Upper lobe of right lung (tissue), 1 donor: ENCODE measurements around the gene TEKT5. TPM values are rescaled to one million over a fixed set of nuclear protein-coding genes. Genes with fewer than 3 reads are reported as not detected.

Experiments
- ATAC-seq: fragments of 200-7000 bp; cut with Tn5 transposase; one replicate; pipeline ENCODE4 v1.9.1; 2020; ENCODE audit warnings: mild to moderate bottlenecking, moderate library complexity
- DNase-seq: peaks from one replicate; pipeline ENCODE4 v3.0.0-alpha.2; 2020
- H3K27ac ChIP-seq: fragments of 200-600 bp; one replicate; pipeline ENCODE4 v1.8.0; 2022
- H3K27me3 ChIP-seq: fragments of 200-600 bp; one replicate; pipeline ENCODE4 v1.8.0; 2022; ENCODE audit warnings: mild to moderate bottlenecking
- H3K36me3 ChIP-seq: fragments of 200-600 bp; one replicate; pipeline ENCODE4 v1.8.0; 2022
- H3K4me1 ChIP-seq: fragments of 200-600 bp; one replicate; pipeline ENCODE4 v1.8.0; 2022
- H3K4me3 ChIP-seq: fragments of 200-600 bp; one replicate; pipeline ENCODE4 v1.8.0; 2022; ENCODE audit warnings: mild to moderate bottlenecking
- H3K9me3 ChIP-seq: fragments of 200-600 bp; one replicate; pipeline ENCODE4 v1.8.0; 2022
- CTCF ChIP-seq: fragments of 200-600 bp; IDR thresholded peaks from one replicate; pipeline ENCODE4 v1.8.0; 2022; ENCODE audit warnings: antibody characterized with exemption
- intact Hi-C: fragments of 100-400 bp; cut with DNase I; formaldehyde crosslinking; loops from one replicate; pipeline ENCODE4 v1.11.0; 2022
- total RNA-seq: library from RNA; stranded (reverse); fragmentation: NEBNext Ultra II Directional; extraction: Animal tissue kit (Norgen Biotek cat#: 25700); gene quantifications from one replicate; pipeline ENCODE4 v1.2.1, GENCODE V29; 2021
- donor health status: DM: no; HTN: yes; CAD: no; lungs with severe emphysema.

TEKT5 gene
- total RNA-seq, 1 donor from 2014 or later: not detected

- intact Hi-C loops: no loop called here
- peaks cover 46% of the 10 kb centered on the region for H3K4me1 ChIP-seq
Measured at GRCh38 chr16:10578474-10579316, 116.0 kb downstream of the TEKT5 start.

More at GRCh38 chr16:10578474-10579316, 116.0 kb downstream of the TEKT5 start:
- peak; percentile 88 for DNase-seq
- ATAC-seq: peak; percentile 64
- no peaks in the 10 kb centered on the region for H3K9me3 ChIP-seq
- no peaks in the 10 kb centered on the region for H3K36me3 ChIP-seq
- H3K4me3 ChIP-seq: peak overlapping the region; percentile 69
- no peaks in the 10 kb centered on the region for H3K27me3 ChIP-seq
- TF ChIP-seq CTCF: peak; percentile 9
- peak overlapping the region; percentile 94 for H3K27ac ChIP-seq

Other genes with a start within 250 kb of the TEKT5 start
- 726 TPM for gene EMP2, start 114.3 kb downstream of the TEKT5 start, total RNA-seq
- gene NUBP1, start 48.9 kb upstream of the TEKT5 start, total RNA-seq: 33.7 TPM
- gene TVP23A, start 123.9 kb upstream of the TEKT5 start, total RNA-seq: 0.69 TPM
- gene CIITA, start 182.3 kb upstream of the TEKT5 start, total RNA-seq: 78.9 TPM
- 36.3 TPM for gene DEXI, start 247.5 kb upstream of the TEKT5 start, total RNA-seq
- 36.9 TPM for gene CLEC16A, start 249.6 kb upstream of the TEKT5 start, total RNA-seq